ENCODE results near the gene SNAP23.

SNAP23 gene

DNA sequence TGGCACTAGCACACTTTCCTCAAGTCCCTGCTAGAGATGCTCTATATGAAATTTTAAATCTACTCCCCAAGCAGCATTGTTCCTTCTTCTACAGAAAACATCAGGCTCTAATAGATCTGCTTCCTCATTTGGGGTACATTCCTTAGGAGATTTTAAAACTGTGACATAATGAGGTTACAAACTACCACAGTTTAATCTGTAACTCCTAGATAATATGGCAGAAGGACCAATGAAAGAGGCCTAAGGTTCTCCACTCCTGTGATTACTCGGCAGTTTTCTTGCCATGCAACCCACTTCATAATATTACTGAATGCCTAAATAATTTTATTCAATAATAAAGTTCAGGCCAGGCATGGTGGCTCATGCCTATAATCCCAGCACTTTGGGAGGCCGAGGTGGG lies 20.6 kb upstream of the SNAP23 start:
- Histone ChIP-seq H2AFZ (ENCODE audit: low read depth, low read length) (no peak overlapping the region), H3K36me3 (replicated peaks; ENCODE audit: low read depth, low read length) (peaks cover 4% of the 10 kb centered on the region), H3K9me3 (ENCODE audit: insufficient read depth, low read length) (no peaks in the 10 kb centered on the region), H3K4me2 (ENCODE audit: low read length) (no peak overlapping the region), H3K9ac (ENCODE audit: low read length) (no peak overlapping the region), H3K27me3 (ENCODE audit: low read depth, low read length) (no peaks in the 10 kb centered on the region), H3K4me1 (ENCODE audit: low read length) (peaks cover 6% of the 10 kb centered on the region; the same call in 1 of the 2 replicates), H3K79me2 (ENCODE audit: low read length) (peaks cover 4% of the 10 kb centered on the region; the same call in 1 of the 2 replicates), H3K4me3 (ENCODE audit: low read length) (no peak overlapping the region), H4K20me1 (ENCODE audit: insufficient read depth, low read length) (no peaks in the 10 kb centered on the region), H3K27ac (ENCODE audit: low read length) (no peak overlapping the region)
- TF ChIP-seq, protein P1, sequence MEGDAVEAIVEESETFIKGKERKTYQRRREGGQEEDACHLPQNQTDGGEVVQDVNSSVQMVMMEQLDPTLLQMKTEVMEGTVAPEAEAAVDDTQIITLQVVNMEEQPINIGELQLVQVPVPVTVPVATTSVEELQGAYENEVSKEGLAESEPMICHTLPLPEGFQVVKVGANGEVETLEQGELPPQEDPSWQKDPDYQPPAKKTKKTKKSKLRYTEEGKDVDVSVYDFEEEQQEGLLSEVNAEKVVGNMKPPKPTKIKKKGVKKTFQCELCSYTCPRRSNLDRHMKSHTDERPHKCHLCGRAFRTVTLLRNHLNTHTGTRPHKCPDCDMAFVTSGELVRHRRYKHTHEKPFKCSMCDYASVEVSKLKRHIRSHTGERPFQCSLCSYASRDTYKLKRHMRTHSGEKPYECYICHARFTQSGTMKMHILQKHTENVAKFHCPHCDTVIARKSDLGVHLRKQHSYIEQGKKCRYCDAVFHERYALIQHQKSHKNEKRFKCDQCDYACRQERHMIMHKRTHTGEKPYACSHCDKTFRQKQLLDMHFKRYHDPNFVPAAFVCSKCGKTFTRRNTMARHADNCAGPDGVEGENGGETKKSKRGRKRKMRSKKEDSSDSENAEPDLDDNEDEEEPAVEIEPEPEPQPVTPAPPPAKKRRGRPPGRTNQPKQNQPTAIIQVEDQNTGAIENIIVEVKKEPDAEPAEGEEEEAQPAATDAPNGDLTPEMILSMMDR (IDR thresholded peaks at IDR 0.05; ENCODE audit: low read depth, low read length), result no peak
- no peak for TF ChIP-seq EZH2phosphoT487 (IDR thresholded peaks at IDR 0.05; ENCODE audit: low read depth)

DNA sequence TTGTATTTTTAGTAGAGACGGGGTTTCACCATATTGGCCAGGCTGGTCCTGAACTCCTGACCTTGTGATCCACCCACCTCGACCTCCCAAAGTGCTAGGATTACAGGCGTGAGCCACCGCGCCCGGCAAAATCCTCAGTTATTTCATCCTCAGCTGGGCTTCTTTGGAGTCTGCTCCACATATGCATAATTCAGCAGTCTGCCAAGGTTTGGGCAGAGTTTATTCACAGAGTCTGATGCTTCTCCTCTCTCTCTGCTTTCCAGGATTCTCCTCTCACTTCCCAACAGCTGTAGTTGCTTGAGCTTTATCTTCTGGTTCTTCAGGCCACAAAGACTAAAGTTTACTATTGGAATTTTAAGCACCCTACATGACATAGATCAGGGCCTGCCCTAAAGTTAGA lies 12.7 kb upstream of the SNAP23 start:
- H3K27ac ChIP-seq (ENCODE audit: low read length), result no peak overlapping the region
- no peak overlapping the region for H3K9ac ChIP-seq (ENCODE audit: low read length)
- H2AFZ ChIP-seq (ENCODE audit: low read depth, low read length), result no peak overlapping the region
- no peak overlapping the region for H3K4me3 ChIP-seq (ENCODE audit: low read length)
- peaks cover 14% of the 10 kb centered on the region for H3K36me3 ChIP-seq (replicated peaks; ENCODE audit: low read depth, low read length)
- no peaks in the 10 kb centered on the region for H4K20me1 ChIP-seq (ENCODE audit: insufficient read depth, low read length)
- H3K79me2 ChIP-seq (ENCODE audit: low read length), result peaks cover 22% of the 10 kb centered on the region
- no peaks in the 10 kb centered on the region for H3K27me3 ChIP-seq (ENCODE audit: low read depth, low read length)
- H3K4me2 ChIP-seq (ENCODE audit: low read length), result no peak overlapping the region
- H3K4me1 ChIP-seq (ENCODE audit: low read length), result no peaks in the 10 kb centered on the region
- no peaks in the 10 kb centered on the region for H3K9me3 ChIP-seq (ENCODE audit: insufficient read depth, low read length)
- TF ChIP-seq EZH2phosphoT487 (IDR thresholded peaks at IDR 0.05; ENCODE audit: low read depth), result no peak
- TF ChIP-seq, protein P1 (IDR thresholded peaks at IDR 0.05; ENCODE audit: low read depth, low read length), result no peak

DNA sequence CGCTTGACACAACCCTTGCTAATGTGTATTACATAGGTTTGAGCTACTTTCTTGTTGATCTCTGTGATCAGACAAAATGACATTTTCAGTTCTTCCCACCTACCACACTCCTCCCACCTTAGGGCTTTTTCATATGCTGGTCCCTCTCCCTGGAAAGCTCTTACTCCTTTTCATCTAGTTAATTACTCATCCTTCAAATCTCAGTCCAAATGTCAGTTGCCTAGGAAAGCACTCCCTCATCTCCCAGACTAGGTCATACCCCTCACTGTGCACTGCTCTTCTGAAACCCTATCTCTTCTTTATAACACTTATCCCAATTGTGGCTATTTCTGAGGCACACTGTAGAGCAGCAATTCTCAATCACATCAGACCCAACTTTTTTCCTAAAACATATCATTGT lies 11.8 kb upstream of the SNAP23 start:
- no peaks in the 10 kb centered on the region for H3K4me1 ChIP-seq (ENCODE audit: low read length)
- H2AFZ ChIP-seq (ENCODE audit: low read depth, low read length), result no peak overlapping the region
- no peaks in the 10 kb centered on the region for H4K20me1 ChIP-seq (ENCODE audit: insufficient read depth, low read length)
- H3K4me2 ChIP-seq (ENCODE audit: low read length), result no peak overlapping the region
- no peak for TF ChIP-seq EZH2phosphoT487 (IDR thresholded peaks at IDR 0.05; ENCODE audit: low read depth)
- TF ChIP-seq, protein P1 (IDR thresholded peaks at IDR 0.05; ENCODE audit: low read depth, low read length), result no peak
- H3K27me3 ChIP-seq (ENCODE audit: low read depth, low read length), result no peaks in the 10 kb centered on the region
- no peaks in the 10 kb centered on the region for H3K9me3 ChIP-seq (ENCODE audit: insufficient read depth, low read length)
- peaks cover 14% of the 10 kb centered on the region for H3K36me3 ChIP-seq (replicated peaks; ENCODE audit: low read depth, low read length)
- peaks cover 31% of the 10 kb centered on the region for H3K79me2 ChIP-seq (ENCODE audit: low read length)
- H3K9ac ChIP-seq (ENCODE audit: low read length), result no peak overlapping the region
- no peak overlapping the region for H3K4me3 ChIP-seq (ENCODE audit: low read length)
- H3K27ac ChIP-seq (ENCODE audit: low read length), result no peak overlapping the region

DNA sequence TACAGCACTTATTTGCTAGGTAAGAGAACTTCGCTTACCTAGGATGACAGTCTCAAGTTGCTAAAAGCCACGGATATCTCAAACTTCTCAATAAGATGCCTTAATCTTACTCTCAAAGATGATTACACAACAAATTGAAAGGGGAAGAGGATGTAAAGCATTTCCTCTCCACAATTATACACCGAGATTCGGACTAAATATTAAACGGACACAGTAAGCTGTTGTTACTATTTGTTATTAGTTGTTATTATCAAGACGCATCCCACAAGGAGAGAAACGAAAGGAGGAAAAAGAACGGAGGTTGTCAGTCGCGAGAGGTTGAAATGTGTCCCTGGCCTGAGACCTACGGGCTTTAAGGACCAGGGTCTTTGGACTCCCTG lies 5.2 kb upstream of the SNAP23 start:
- no peaks in the 10 kb centered on the region for H3K27me3 ChIP-seq (ENCODE audit: low read depth, low read length)
- TF ChIP-seq, protein P1 (IDR thresholded peaks at IDR 0.05; ENCODE audit: low read depth, low read length), result no peak
- no peak for TF ChIP-seq EZH2phosphoT487 (IDR thresholded peaks at IDR 0.05; ENCODE audit: low read depth)
- peaks cover 14% of the 10 kb centered on the region for H3K4me1 ChIP-seq (ENCODE audit: low read length)
- no peaks in the 10 kb centered on the region for H3K9me3 ChIP-seq (ENCODE audit: insufficient read depth, low read length)
- H3K36me3 ChIP-seq (replicated peaks; ENCODE audit: low read depth, low read length), result peaks cover 1% of the 10 kb centered on the region
- peaks cover 41% of the 10 kb centered on the region for H3K79me2 ChIP-seq (ENCODE audit: low read length)
- peak overlapping the region; percentile 94 for H3K9ac ChIP-seq (ENCODE audit: low read length)
- peak overlapping the region; percentile 36 for H3K27ac ChIP-seq (ENCODE audit: low read length)
- H3K4me3 ChIP-seq (ENCODE audit: low read length), result peak overlapping the region; percentile 91
- no peaks in the 10 kb centered on the region for H4K20me1 ChIP-seq (ENCODE audit: insufficient read depth, low read length)
- peak overlapping the region; percentile 78 for H3K4me2 ChIP-seq (ENCODE audit: low read length)
- peak overlapping the region; percentile 83 for H2AFZ ChIP-seq (ENCODE audit: low read depth, low read length)
